Stimulated activated CD4-positive, alpha-beta T cell treated with anti-CD3 and anti-CD28 coated beads, Interleukin-4, amount 100 ng/mL, for 48 hours (primary cell): Measurements from ENCODE around the gene CLDN10.
"Not testable (repeated sequence)": the region's sequence is repeated elsewhere in the genome, so short reads cannot be mapped to it uniquely, and the experiment has no call there.

Experiments
- DNase-seq, 2 donors: peaks; one replicate each; pipeline ENCODE4 v3.0.0-alpha.2; 2020; ENCODE audit warnings: low read depth in 2 of 2

The CLDN10 gene, protein sequence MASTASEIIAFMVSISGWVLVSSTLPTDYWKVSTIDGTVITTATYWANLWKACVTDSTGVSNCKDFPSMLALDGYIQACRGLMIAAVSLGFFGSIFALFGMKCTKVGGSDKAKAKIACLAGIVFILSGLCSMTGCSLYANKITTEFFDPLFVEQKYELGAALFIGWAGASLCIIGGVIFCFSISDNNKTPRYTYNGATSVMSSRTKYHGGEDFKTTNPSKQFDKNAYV

DNA sequence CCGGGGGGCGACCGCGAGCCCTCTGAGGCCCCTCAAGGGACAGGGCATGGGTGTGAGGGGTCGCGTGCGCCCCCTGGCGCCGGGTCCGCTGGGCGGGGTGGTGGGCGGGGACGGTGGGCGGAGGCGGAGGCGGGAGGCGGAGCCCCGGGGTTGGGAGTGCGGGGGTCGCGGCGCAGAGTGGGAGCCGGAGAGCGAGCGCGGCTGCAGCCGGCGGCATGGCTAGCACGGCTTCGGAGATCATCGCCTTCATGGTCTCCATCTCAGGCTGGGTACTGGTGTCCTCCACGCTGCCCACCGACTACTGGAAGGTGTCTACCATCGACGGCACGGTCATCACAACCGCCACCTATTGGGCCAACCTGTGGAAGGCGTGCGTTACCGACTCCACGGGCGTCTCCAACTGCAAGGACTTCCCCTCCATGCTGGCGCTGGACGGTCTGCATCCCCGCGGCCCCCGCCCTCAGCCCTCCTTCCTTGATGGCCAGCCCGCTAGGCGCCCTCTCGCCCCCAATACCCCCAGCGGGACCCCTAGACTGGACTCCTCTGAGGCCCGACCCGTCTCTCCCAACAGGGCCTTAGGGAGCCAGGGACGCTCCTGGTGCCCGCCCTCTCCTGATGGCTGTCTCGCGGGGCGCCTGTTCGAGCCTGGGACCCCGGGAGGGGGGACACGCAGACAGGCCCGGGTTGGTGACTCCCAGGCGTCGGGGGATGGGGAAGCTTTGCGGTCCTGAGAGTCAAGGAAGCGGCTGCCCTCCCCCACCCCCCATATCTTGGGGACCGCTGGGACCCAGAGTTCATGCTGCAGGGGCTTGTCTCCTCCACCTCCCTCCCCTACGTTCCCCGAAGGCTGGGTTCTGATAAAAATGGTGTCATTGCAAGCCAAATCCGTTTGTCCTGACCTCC lies at the start of gene CLDN10:
Gene CLDN10, plus strand, starts transcription at position 182 of the 903 bp plus-strand sequence. Its CDS starts 34 bp downstream, at position 216.
- DNase-seq, result no peak

DNA sequence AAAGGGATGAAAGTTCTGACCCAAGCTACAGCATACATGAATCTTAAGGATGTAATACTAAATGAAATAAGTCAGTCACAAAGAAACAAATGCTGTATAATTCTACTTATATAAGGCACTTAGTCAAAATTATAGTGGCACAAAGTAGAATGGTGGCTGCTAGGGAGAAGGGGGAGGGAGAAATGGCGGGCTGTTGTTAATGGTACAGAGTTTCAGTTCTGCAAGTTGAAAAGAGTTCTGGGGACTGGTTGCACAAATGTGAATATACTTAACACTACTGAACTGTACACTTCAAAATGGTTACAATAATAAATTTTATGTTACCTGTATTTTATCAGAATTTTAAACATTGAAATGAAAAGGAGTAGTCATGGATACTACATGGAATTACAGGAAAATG lies 48.9 kb upstream of the CLDN10 start:
- no peak for DNase-seq

DNA sequence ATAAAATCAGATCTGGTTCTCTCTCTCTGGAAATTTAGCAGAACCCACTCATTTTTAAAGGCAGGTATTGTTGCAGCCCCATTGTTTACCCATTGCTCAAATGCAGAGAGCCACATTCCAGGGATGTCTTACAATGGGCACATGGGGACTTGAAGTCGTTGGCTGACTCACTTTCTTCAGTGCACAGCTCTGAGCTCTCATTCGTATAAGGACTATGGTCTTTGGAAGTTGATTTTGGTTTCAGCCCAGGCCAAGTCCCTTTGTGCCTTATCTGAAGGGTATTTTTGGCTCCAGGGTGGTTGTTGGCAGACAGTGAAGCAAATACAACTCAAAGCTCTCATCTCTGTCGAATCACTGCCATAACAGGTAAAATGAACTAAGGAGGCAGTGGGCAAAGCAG lies 47.3 kb upstream of the CLDN10 start:
- no peak for DNase-seq

DNA sequence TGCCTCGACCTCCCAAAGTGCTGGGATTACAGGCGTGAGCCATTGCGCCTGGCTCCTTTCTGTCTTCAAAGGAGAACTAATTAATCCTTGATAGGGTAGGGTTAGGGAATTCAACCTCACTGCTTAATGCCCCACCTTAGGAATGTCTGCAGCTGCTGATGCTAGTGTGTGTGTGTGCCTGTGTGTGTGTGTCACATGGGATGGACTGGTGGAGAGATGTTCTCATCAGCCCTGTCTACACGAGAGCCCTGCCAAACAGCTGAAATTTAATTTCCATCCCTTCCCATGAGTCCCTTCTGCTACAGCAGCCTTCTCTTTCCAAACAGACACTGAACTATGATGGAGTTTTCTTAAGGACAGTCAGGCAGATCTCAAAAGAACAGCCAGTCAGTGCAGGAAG lies 46.5 kb upstream of the CLDN10 start:
- no peak for DNase-seq

DNA sequence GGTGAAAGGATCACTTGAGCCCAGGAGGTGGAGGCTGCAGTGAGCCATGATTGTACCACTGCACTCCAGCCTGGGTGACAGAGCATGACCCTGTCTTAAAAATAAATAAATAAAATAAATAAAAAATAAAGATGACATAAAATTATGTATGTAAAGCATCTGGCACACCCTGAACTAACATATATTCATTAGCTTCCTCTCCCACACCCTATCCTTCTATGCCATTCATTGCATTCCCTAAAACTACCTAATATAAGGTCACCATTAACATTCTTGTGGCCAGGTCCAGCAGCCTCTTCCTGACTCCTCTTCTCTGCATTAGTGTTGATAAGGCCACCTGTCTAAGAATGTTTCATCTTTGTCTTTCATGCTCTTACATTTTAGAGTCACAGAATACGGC lies 44.5 kb upstream of the CLDN10 start:
- no peak for DNase-seq

DNA sequence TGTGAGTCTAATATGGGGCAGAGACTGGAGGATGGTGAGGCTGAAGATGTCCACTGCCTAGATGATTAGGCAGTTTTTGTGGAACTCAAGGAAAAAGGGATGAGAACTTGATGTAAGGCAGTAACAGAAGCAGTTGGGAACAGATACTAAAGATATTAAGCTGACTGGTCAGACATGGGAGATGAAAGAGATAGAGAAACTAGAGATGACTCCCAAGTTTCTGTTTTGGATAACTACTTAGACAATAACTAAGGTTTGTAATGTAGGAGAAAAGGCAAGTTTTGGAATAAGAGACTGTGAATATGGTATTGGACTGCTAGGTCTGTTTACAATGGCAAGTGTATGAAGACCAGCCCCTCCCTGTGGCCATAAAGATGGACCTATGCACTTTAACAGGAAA lies 43.5 kb upstream of the CLDN10 start:
- no peak for DNase-seq

DNA sequence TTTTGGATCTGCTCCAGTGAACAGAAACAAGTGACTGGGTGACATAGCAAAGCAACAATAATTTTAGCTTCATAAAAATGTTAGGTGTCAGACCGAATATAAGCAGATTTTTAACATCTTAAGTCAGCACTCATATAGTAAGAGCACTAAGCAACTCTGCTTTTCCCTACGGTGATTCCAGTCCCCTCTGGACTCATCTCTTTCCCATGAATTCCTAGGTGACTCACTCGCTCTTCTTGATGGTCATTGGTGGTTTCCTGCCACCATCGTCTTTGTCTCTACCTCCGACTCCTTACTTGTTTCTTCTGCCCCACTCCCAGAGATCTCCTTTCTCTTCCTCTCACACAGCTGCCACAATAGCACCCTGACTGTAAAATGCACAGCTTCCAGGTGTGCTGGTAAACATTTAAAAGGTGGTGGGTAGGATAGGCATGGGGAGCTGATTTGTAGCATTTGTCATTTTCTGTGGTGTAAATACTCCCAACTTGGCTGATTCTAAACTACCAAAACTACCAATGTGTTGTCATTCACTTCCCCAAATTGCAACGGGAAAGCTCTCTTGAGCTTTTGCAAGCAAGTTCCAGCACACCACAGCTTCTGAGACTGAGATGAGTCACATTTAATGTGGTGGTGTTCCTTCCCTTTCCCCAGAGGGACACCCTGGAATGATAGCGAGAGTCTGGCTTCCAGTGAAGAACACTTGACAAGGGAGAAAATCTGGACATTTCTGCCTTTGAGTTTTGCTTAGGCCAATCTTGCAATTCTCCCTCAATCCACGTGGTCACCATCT lies 42.8 kb upstream of the CLDN10 start:
- DNase-seq, result no peak

DNA sequence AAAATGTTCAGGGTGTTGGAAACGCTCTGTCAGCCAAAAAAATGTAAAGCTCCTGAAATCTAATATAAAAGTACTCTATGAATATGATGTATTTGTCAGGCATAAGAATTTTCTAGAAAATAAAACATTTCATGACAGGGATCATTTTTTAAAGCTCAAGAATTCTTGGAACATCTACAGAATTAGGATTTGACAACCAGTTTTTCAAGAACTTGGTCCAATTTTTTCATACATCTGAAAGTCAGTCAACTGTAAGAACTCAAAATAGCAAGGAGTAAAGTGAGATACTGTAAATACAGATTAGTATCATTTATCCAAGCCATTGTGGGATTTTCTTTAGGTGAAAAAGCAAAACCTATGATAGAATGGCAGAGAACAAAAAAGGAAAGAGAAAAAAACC lies 41.6 kb upstream of the CLDN10 start:
- DNase-seq, result no peak

DNA sequence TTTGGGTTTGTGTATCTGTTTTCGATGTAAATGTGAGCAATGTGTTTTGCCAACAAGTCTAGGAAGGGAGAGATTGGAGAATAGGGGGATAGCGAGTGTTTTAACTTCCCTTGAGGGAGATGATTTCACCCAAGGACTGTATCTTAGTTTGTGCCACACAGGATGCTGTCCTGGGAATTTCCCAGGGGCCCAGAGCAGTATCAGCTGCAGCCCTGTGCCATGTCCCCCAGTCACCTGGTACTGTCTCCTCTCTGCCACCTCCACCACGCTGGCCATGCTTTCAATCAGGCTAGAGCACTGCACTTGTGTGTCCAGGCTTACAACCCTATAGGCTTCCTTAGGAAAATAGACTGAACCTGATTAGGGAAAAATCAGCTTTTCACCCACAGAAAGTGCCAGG lies 40.1 kb upstream of the CLDN10 start:
- DNase-seq, result no peak

DNA sequence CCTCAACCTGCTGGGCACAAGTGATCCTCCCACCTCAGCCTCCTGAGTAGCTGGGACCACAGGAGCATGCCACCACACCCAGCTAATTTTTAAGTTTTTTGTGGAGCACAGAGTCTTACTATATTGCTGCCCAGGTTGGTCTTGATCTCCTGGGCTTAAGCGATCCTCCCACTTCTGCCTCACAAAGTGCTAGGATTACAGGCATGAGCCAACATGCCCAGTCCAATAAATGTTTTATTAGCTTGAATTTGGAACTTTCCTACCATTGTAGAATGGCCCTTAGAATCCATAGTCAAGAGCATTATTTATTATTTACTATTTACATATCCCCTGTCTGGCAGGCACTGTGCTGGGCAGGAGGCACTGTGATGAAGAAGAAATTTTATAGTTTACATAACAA lies 39.6 kb upstream of the CLDN10 start:
- DNase-seq, result no peak

DNA sequence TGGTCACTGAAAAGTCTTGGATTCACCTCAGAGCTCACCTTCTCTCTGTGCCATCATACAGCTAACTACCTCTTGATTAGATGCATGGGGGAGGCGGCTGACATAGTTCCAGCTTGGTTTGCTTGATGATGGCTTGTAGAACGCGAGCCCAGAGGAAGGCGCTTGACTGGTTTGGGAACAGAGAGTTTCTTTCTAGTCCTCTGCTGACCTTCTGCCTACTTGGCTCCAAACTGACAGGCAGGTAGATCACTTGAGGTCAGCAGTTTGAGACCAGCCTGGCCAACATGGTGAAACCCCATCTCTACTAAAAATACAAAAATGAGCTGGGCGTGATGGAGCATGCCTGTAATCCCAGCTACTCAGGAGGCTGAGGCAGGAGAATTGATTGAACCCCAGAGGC lies 36.9 kb upstream of the CLDN10 start:
- not testable (repeated sequence) for DNase-seq

DNA sequence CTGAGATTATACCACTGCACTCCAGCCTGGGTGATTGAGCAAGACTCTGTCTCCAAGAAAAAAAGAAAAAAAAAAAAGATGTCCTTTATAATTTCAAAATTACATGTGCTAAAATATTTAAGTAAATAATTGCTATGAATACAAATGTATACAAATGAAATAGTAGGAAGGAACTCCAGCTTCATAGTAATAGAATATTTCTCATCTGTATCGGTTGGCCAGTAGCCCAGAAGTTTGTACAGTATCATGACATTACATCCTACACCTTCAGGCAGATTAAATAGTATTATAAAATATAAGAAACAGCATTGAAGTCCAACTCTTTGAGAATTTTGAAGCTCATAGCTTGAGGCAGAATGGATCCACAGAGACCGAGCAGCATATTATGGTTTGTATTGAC lies 36.5 kb upstream of the CLDN10 start:
- DNase-seq, result no peak

DNA sequence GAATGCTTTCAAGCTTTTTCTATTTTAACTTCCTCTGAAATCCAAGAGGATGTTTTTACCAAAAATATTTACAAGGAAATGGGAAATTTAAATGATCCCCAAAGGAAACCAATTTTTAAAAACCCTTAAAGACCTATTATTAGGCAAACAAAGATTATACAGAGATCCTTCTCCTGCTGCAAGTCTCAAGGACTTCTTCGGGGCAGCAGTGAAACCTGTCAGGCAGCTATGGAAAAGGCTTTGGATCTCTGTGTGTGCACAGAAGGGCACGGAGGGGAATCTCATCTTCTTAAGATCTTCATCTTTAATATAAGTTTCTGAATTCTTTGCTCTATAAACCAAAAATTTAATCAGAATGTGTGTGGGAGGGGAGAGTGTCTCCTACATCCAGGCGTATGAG lies 36.0 kb upstream of the CLDN10 start:
- DNase-seq, result no peak

DNA sequence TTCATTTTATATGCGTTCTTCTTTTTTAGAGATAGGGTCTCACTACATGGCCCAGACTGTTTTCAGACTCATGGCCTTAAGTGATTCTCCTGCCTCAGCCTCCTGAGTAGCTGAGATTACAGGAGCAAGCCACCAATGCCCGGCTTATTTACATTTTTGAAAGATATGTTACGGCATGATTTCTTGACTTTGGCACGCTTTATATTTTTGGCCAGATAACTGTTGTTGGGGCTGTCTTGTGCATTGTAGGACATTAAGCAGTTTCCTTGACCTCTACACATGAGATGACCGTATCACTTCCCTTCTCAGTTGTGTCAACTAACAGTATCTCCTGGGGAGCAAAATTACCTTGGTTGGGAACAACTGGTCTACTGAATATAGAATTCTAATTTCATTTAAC lies 28.9 kb upstream of the CLDN10 start:
- no peak for DNase-seq

DNA sequence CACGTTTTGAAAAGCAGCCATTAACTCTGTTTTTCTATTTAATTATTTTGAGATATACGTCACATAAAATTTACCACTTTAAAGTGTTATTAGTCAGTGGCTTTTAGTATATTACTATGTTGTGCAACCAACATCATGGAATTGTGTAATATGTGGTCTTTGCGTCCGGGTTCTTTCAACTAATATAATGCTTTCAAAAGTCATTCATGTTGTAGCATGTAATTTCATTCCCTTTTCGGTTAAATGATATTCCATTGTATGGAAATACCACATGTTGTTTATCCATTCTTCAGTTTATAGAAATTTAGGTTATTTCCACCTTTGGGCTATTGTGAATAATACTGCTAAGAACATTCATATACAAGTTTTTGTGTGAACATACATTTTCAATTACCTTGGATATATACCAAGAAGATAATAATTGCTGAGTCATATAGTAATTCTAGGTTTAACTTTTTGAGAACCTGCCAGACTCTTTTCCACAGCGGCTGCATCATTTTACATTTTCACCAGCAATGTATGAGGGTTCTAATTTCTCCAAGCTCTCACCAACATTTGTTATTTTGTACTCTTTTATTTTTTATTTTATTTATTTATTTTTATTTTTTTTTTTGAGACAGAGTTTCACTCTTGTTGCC lies 28.1 kb upstream of the CLDN10 start:
- no peak for DNase-seq

DNA sequence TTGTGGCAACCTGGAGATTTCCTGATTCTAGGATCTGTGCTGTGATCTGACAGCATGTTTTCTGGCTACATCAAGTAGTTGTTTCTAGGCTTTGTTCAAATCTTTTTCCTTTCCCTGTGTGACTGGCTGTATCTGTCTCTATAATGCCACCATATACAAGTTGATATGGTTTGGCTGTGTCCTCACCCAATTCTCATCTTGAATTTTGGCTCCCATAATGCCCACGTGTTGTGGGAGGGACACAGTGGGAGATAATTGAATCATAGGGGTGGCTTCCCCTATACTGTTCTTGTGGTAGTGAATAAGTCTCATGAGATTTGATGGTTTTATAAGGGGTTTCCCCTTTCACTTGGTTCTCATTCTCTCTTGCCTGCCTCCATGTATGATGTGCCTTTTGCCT lies 24.6 kb upstream of the CLDN10 start:
- no peak for DNase-seq

DNA sequence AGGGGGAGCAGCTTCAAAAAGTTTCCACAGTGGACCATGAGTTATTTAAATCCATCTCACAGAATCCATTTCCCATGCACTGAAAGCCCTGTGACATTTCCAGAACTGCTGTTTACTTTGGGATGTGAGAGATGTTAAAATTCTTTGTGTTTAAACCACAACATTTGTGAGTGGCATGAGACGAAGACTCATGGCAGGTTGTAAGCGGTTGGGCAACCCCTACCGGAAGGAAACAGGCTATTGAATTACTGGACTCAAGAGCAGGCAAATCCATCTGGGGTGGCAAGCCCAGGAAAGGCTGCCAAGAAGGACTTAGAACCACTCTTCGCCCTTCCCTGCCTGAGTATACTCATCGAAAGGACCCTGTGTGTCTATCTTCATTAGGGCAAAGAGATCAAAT lies 22.3 kb upstream of the CLDN10 start:
- DNase-seq, result no peak

DNA sequence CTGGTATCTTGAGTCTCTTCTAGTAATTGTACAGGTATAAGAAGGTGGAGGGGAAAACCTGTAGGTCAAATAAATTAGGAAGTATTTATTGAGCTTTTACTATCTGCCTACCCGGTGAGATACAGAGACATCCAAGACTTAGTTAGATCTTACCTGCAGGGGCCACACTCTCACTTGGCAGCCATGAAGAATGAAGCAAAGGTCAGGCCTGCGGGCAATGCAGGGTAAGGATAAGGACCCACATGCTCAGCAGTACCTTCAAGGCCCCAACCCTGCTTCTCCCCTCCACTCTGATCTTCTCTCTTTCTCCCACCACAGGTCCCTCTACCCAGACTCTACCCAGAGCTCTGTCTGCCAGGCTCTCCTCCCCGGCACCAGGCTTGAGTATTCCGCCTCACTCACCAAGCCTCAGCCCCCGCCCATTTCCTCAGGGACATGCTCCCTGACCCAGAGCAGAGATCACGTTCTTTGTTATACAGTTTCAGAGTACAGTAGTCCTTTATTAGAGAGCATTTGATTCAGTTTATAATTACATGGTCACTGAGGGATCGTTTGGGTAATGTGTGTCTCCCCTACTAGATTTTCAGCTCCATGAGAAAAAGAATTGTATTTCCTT lies 18.9 kb upstream of the CLDN10 start:
- no peak for DNase-seq

DNA sequence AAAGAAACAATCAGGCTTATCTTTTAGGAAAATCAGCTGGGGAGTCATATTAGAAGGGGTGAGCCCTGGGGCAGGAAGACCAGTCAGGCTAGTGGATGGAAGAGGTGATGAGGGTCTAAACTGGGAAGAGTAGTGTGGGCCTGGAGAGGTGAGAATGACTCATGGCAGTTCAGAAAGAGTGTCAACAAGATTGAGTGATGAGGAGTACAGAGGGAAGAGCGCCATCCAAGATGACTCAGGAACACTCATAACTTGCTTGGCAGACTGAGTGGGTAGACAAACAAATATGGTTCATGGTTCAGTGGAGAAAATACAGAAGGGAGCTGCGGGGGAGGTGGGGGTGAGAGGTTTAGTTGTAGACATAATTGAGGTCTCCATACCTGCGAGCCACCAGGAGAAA lies 17.3 kb upstream of the CLDN10 start:
- DNase-seq, result no peak

DNA sequence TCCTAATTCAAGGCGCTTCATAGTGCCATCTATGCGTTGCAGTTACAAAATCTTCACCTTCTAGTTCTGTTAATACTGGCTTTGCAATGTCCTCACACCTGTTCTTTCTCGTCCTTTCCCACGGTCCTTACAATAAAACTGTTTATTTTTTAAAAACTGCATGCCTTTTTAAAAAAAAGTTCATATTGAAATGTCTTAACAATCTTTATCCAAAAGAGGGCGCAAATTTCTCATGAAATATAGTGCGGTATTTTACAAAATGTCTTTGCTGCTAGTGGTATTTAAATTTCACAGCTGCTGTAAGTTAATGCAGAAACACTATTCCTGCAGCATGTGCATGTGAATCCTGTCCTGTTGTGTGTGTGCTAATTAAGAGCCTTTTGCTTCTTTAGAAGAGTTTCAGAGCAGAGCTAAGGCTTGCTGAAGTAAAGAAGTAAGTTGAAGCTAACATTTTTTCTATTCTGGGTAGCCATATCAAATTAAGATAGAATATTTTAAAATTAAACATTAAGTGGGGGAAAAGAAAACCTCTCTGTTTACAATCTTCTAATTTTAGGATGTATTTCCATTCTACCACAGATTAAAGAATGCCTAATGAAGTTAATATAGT lies 15.8 kb upstream of the CLDN10 start:
- DNase-seq, result no peak

DNA sequence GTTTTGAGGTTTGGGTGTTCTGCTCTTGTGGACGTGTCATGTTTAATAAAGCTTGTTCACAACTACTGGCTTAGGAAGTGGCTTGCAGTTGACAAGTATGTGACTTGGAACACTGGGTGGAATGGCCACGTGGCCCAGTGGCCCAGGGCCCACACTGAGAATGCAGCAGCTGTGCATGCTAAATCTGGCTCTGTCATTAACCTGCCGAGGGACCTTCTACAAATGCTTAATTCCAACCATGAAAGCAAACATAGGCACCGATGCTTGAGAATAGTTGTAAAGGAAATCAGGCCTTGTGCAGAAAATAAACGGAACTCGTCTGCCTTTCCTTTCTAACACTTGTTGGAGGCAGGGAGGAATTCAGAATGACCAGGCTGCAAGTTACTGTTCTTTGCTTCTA lies 11.6 kb upstream of the CLDN10 start:
- DNase-seq, result no peak
